GM12878 (cell line): ENCODE data around the gene RTN4RL1. TPM values are rescaled to one million over a fixed set of nuclear protein-coding genes. Genes with fewer than 3 reads are reported as not detected.

Experiments
- ATAC-seq: fragments of 200-7000 bp; cut with Tn5 transposase; 3 replicates; pipeline ENCODE4 v1.9.1; 2020; ENCODE audit warnings: mild to moderate bottlenecking, moderate library complexity
- BruUV-seq: library from RNA; stranded (reverse); fragments of 400-500 nt; replicated peaks from 2 replicates; lab custom pipeline; 2021; lab: Mats Ljungman, UMichigan
- CTCF ChIA-PET: fragments of 300-600 bp; sonication (Branson Sonifier 250); formaldehyde crosslinking; extraction: SDS; loops from one replicate; lab custom pipeline; 2021; ENCODE audit warnings: inconsistent platforms; lab: Yijun Ruan, JAX
- POLR2A ChIA-PET: fragments of 350-600 bp; formaldehyde crosslinking; extraction: SDS; loops from one replicate; lab custom pipeline; 2021; ENCODE audit warnings: inconsistent platforms; lab: Charles Lee
- RAD21 ChIA-PET: fragments of 300-600 bp; sonication (Branson Sonifier 250); formaldehyde crosslinking; loops from one replicate; lab custom pipeline; 2023; ENCODE audit warnings: antibody characterized with exemption; ENCODE audit not compliant: unreplicated experiment; lab: Charles Lee
- SMC1A ChIA-PET: fragments of 300-600 bp; sonication (Branson Sonifier 250); formaldehyde crosslinking; loops from one replicate; lab custom pipeline; 2023; ENCODE audit not compliant: unreplicated experiment, uncharacterized antibody; lab: Charles Lee
- DNase-seq: peaks from one replicate; pipeline ENCODE4 v3.0.0-alpha.2; 2011; ENCODE audit warnings: low read depth, low spot score
- FAIRE-seq: peaks from 3 replicates; lab custom pipeline; 2011; peaks lifted over from hg19 to GRCh38; lab: Jason Lieb, UNC
- H2AFZ ChIP-seq: 2 replicates; pipeline ENCODE4 v1.6.0; 2011; ENCODE audit warnings: low read depth, low read length, control low read depth; ENCODE audit not compliant: control insufficient read depth
- H3K27ac ChIP-seq: 2 replicates; pipeline ENCODE4 v1.5.1; 2011; ENCODE audit warnings: control low read depth; ENCODE audit not compliant: control insufficient read depth, insufficient read depth
- H3K27me3 ChIP-seq, 2 experiments: replicated peaks in 1 of 2; 2 replicates each; pipeline versions ENCODE4 v1.6.0 to v1.6.1; 2011; ENCODE audit warnings: low read length in 1 of 2; ENCODE audit not compliant: control insufficient read depth in 2 of 2, insufficient read depth in 2 of 2
- H3K36me3 ChIP-seq, 2 experiments: 2 replicates each; pipeline ENCODE4 v1.5.1; 2011; ENCODE audit warnings: low read length in 1 of 2; ENCODE audit not compliant: control insufficient read depth in 2 of 2, insufficient read depth in 2 of 2
- H3K4me1 ChIP-seq: 2 replicates; pipeline ENCODE4 v1.6.1; 2011; ENCODE audit warnings: mild to moderate bottlenecking, low read length, moderate library complexity, mixed read lengths; ENCODE audit not compliant: control insufficient read depth, insufficient read depth
- H3K4me2 ChIP-seq: 2 replicates; pipeline ENCODE4 v1.6.0; 2011; ENCODE audit warnings: control low read depth; ENCODE audit not compliant: control insufficient read depth, insufficient read depth
- H3K4me3 ChIP-seq: fragments of 200-600 bp; sonication (generic); 2 replicates; pipeline ENCODE4 v1.5.1; 2016
- H3K79me2 ChIP-seq: 2 replicates; pipeline ENCODE4 v1.6.0; 2011; ENCODE audit warnings: low read length; ENCODE audit not compliant: control insufficient read depth, insufficient read depth
- H3K9ac ChIP-seq: 2 replicates; pipeline ENCODE4 v1.8.0; 2011; ENCODE audit warnings: low read length, control low read depth, mixed read lengths; ENCODE audit not compliant: control insufficient read depth, insufficient read depth
- H3K9me3 ChIP-seq: replicated peaks from 3 replicates; pipeline ENCODE4 v1.5.1; 2011; ENCODE audit warnings: mild to moderate bottlenecking, low read length; ENCODE audit not compliant: control insufficient read depth, insufficient read depth
- H4K20me1 ChIP-seq: 2 replicates; pipeline ENCODE4 v1.6.0; 2011; ENCODE audit not compliant: control insufficient read depth, insufficient read depth
- BCL11A ChIP-seq: IDR thresholded peaks from 2 replicates; pipeline ENCODE4 v1.6.1; 2011; ENCODE audit warnings: low read depth, low read length
- DPF2 ChIP-seq: fragments of 450-650 bp; IDR thresholded peaks from 2 replicates; pipeline ENCODE4 v1.6.1; 2017; ENCODE audit warnings: mild to moderate bottlenecking
- EZH2 ChIP-seq: IDR thresholded peaks from 2 replicates; pipeline ENCODE4 v1.6.1; 2012; ENCODE audit warnings: low read depth, mild to moderate bottlenecking, control low read depth, inconsistent platforms, low read length, borderline replicate concordance; ENCODE audit not compliant: control insufficient read depth
- NRF1 ChIP-seq: conservative IDR thresholded peaks from 2 replicates; pipeline ENCODE4 v1.6.1; 2011; ENCODE audit warnings: mild to moderate bottlenecking, low read depth, low read length, improper control_type of control experiment
- PML ChIP-seq: IDR thresholded peaks from 2 replicates; pipeline ENCODE4 v1.6.1; 2012; ENCODE audit warnings: low read length, inconsistent platforms
- SIX5 ChIP-seq: IDR thresholded peaks from 2 replicates; pipeline ENCODE4 v1.6.1; 2011; ENCODE audit warnings: mild to moderate bottlenecking, low read depth, low read length, moderate library complexity; ENCODE audit not compliant: severe bottlenecking
- WGBS: methylation state at CpG from one replicate; pipeline ENCODE4 v1.1.6; 2016; ENCODE audit warnings: low lambda C conversion rate; ENCODE audit not compliant: insufficient replicate concordance, insufficient coverage; ENCODE audit errors: missing lambda C conversion rate; 5-methylcytosine and 5-hydroxymethylcytosine counted together
- in situ Hi-C: fragments of 300-500 bp; cut with MboI; formaldehyde crosslinking; loops from 9 replicates; pipeline ENCODE4 v1.14.3; 2018; ENCODE audit warnings: mixed read lengths
- intact Hi-C: fragments of 100-400 bp; cut with micrococcal nuclease; formaldehyde crosslinking; loops from one replicate; pipeline ENCODE4 v1.14.2; 2022; ENCODE audit not compliant: unreplicated experiment
- polyA plus RNA-seq, 11 experiments: library from polyadenylated mRNA; depleted of rRNA in 4 of 11; unstranded in 6 of 11; stranded (reverse) in 5 of 11; fragments of >200 nt; fragmentation: Nextera tagmentation in 4 of 11; fragmentation: Illumina TruSeq in 1 of 11; extraction: Ambion mirVana in 4 of 11; extraction: Trizol in 1 of 11; gene quantifications; 1 replicate in 1 of 11; 2 replicates in 10 of 11; pipeline versions ENCODE4 v1.2.1 to v1.2.3, GENCODE V29; 2011 to 2016; ENCODE audit warnings: inconsistent platforms in 2 of 11, missing spikeins in 2 of 11, low read depth in 1 of 11
- total RNA-seq, 4 experiments: library from RNA; depleted of rRNA in 3 of 4; stranded (reverse); fragments of >200 nt in 3 of 4; fragmentation: Illumina TruSeq in 1 of 4; extraction: Trizol in 1 of 4; gene quantifications; 2 replicates each; pipeline versions ENCODE4 v1.2.1 to v1.2.3, GENCODE V29; 2013 to 2021

RTN4RL1 gene
- total and polyA plus RNA-seq, 10 of the 15 experiments (the other 5 are each of a cell fraction or from before 2014, with no cell fraction given): 0.08 to 0.11 (median 0.10) TPM; not detected in 7

GRCh38 chr17:1918346-1919162, 106.6 kb downstream of the RTN4RL1 start:
- Histone ChIP-seq H3K4me3 (no peak overlapping the region), H3K36me3 (no peaks in the 10 kb centered on the region), H3K9ac (no peak overlapping the region), H3K79me2 (no peaks in the 10 kb centered on the region), H3K9me3 (no peaks in the 10 kb centered on the region), H4K20me1 (no peaks in the 10 kb centered on the region), H3K27me3 (no peaks in the 10 kb centered on the region; a peak in 2 of 4 replicates), H3K4me1 (no peaks in the 10 kb centered on the region), H3K27ac (no peak overlapping the region), H3K4me2 (no peak overlapping the region), H2AFZ (no peak overlapping the region)
- BruUV-seq: no TSS peak
- ChIA-PET SMC1A (no interaction called here), CTCF (interaction anchor here (1.1 kb wide), 1 partner anchor 14 kb away, joined by 3 read pairs; no protein-coding TSS in a partner anchor), RAD21 (interaction anchor here (1.1 kb wide), 1 partner anchor 37 kb away, joined by 3 read pairs; no protein-coding TSS in a partner anchor), POLR2A (no interaction called here)
- 68% methylated on average over 29 of the region's 29 CpGs for WGBS
- DNase-seq: no peak
- intact Hi-C loops (no loop called here), in situ Hi-C loops (loop anchor here (25.0 kb wide), 1 partner anchor 94 kb away; no protein-coding TSS in a partner anchor)
- no peak for ATAC-seq
- TF ChIP-seq PML (no peak), BCL11A (no peak), SIX5 (no peak), NRF1 (no peak), DPF2 (no peak), EZH2 (no peak)
- no peak for FAIRE-seq
